ENCODE results near the gene OTUB1.

DNA sequence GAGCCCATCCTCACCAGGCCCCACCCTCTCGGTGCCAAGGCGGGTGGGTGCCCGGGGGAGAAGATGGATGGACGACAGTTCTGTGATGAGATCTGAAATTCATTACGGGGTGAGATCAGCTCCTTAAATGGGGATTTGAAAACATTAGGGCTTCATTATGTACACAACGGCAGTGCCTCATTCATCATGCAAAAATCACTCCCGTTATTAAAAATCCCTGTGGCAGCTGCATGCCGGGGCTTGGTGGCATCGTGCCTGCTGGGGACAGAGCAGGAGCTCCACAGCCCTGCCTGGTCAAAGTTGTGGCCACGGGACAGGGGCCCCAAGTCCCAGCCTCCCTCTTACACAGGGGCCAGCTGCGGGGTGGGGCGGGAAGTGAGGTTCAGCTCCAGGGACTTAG lies 20.2 kb downstream of the OTUB1 start:
- TF ChIP-seq, protein P1, sequence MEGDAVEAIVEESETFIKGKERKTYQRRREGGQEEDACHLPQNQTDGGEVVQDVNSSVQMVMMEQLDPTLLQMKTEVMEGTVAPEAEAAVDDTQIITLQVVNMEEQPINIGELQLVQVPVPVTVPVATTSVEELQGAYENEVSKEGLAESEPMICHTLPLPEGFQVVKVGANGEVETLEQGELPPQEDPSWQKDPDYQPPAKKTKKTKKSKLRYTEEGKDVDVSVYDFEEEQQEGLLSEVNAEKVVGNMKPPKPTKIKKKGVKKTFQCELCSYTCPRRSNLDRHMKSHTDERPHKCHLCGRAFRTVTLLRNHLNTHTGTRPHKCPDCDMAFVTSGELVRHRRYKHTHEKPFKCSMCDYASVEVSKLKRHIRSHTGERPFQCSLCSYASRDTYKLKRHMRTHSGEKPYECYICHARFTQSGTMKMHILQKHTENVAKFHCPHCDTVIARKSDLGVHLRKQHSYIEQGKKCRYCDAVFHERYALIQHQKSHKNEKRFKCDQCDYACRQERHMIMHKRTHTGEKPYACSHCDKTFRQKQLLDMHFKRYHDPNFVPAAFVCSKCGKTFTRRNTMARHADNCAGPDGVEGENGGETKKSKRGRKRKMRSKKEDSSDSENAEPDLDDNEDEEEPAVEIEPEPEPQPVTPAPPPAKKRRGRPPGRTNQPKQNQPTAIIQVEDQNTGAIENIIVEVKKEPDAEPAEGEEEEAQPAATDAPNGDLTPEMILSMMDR (conservative IDR thresholded peaks at IDR 0.05 in 1 of 2, IDR thresholded peaks at IDR 0.05 in 1 of 2; ENCODE audit: extremely low read depth in 1 of 2, insufficient read depth in 1 of 2, low read depth in 1 of 2, low read length in 2 of 2): no peak
- no peak for TF ChIP-seq EZH2 (IDR thresholded peaks at IDR 0.05; ENCODE audit: borderline replicate concordance, low read length)

Data from mammary epithelial cell (primary cell).